Ovary (tissue), 9 donors: ENCODE data around the gene CEP170B. TPM values are rescaled to one million over a fixed set of nuclear protein-coding genes. Genes with fewer than 3 reads are reported as not detected.
A peak's percentile ranks its signal among the peaks of the same experiment; 100 is the strongest.

Experiments used
- DNase-seq, 5 donors: peaks; one replicate each; pipeline ENCODE4 v3.0.0-alpha.2; 2019 to 2020
- H3K27ac ChIP-seq, 2 donors: fragments of 200-600 bp; one replicate each; pipeline versions ENCODE4 v1.5.1 to v1.8.0; 2019 to 2022
- H3K27me3 ChIP-seq: fragments of 200-600 bp; one replicate; pipeline ENCODE4 v1.8.0; 2022
- H3K36me3 ChIP-seq: fragments of 200-600 bp; sonication (generic); one replicate; pipeline ENCODE4 v1.5.1; 2019
- H3K4me1 ChIP-seq: one replicate; pipeline ENCODE4 v1.8.1; 2013; ENCODE audit warnings: mild to moderate bottlenecking, moderate library complexity; ENCODE audit not compliant: insufficient read depth
- H3K4me3 ChIP-seq: fragments of 200-600 bp; sonication (generic); one replicate; pipeline ENCODE4 v1.5.1; 2017
- H3K9me3 ChIP-seq, 2 donors: fragments of 200-600 bp in 1 of 2; sonication (generic) in 1 of 2; one replicate each; pipeline versions ENCODE4 v1.5.1 to v1.8.1; 2013 to 2019; ENCODE audit warnings: mild to moderate bottlenecking in 1 of 2, moderate library complexity in 1 of 2
- EP300 ChIP-seq: sonication (generic); formaldehyde crosslinking; IDR thresholded peaks from one replicate; pipeline ENCODE4 v1.6.1; 2017; ENCODE audit warnings: antibody characterized with exemption
- POLR2A ChIP-seq: fragments of 450-650 bp; IDR thresholded peaks from one replicate; pipeline ENCODE4 v1.6.1; 2017; ENCODE audit warnings: antibody characterized with exemption, mild to moderate bottlenecking, moderate library complexity
- WGBS, 3 donors: extraction: QIAGEN DNeasy Blood & Tissue Kit in 1 of 3; methylation state at CpG; one replicate each; pipeline versions ENCODE4 v1.1.5 to v1.1.7; 2013 to 2017; 5-methylcytosine and 5-hydroxymethylcytosine counted together
- intact Hi-C, 4 donors: fragments of 100-400 bp; cut with DNase I; formaldehyde crosslinking; loops; one replicate each; pipeline versions ENCODE4 v1.11.0 to v1.15.1; 2022 to 2023
- polyA plus RNA-seq, 2 donors: library from polyadenylated mRNA; stranded (reverse); fragments of 200-250 nt in 1 of 2; fragments of 350-450 nt in 1 of 2; fragmentation: Illumina TruSeq in 1 of 2; extraction: RNeasy Lipid Tissue Mini Kit (QIAGEN cat#74804) in 1 of 2; gene quantifications; one replicate each; pipeline ENCODE4 v1.2.3, GENCODE V29; 2013 to 2014
- total RNA-seq, 7 donors: library from RNA; depleted of rRNA in 2 of 7; stranded (reverse); fragments of >200 nt in 2 of 7; fragmentation: NEBNext Ultra II Directional in 3 of 7; extraction: Animal tissue kit (Norgen Biotek cat#: 25700) in 3 of 7; gene quantifications; one replicate each; pipeline versions ENCODE4 v1.1.0 to v1.2.4, GENCODE V29; 2016 to 2023
- TF ChIP-seq, protein P1 (sequence below), 3 donors: fragments of 450-650 bp in 2 of 3; fragments of 200-600 bp in 1 of 3; IDR thresholded peaks; one replicate each; pipeline versions ENCODE4 v1.5.1 to v1.8.0; 2016 to 2022; ENCODE audit warnings: antibody characterized with exemption in 3 of 3, mild to moderate bottlenecking in 1 of 3
- donor health status: DM: no; HTN: no; CAD: no; lungs with moderate emphysema.
- donor health status: DM: no; HTN: no; CAD: no.
- donor health status: Bipolar disorder and iron deficiency.
- donor health status: DM: yes; HTN: yes; CAD: no.
- donor health status: DM: no; HTN: no; CAD: no.
- donor health status: DM: yes; HTN: yes; CAD: no.

CEP170B gene
- total and polyA plus RNA-seq, 9 donors: 1.9 to 22.7 (median 9.9) TPM

DNA sequence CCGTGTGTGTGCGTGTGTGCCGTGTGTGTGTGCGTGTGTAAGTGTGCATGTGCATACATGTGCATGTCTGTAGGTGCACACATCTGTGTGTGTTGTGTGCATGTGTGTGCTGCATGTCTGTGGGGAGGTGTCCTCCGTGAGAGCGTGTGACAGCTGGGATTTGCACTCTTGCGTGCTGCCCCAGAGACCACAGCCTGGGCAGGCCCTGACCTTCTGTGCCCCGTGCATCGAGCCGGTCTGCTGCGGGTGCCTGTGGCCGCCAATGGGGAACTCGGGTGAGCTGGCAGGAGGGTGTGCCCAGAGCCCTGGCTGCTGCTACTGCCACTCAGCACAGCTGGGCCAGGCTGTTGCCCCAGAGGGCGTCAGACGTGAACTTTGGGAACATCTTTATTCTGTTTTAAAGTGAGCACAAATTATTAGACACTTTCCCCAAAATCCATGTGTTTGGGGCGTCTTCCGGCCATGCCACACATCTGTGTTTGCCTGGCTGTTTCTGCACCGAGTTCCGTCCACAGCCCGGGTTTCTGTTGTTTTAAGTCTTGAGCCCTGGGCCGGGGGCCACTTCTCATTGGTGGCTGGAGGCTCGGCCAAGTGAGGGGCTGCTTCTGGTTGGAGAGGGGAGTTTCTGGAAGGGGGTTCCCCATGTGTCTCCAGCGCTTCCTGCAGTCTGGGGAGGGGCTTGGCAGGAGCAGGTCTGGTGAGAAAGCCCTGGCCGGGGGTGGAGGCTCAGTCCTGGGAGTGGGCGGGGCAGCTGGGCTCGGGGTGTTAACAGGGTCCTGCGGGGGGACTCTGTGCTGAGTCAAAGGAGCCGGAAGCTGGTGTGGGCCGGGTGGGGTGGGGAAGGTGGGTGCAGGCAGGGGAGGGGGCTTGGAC lies 7.6 kb downstream of the CEP170B start:
- 23 to 34% (median 31%) methylated on average over 29 of the region's 29 CpGs for WGBS, 3 donors
- no peaks in the 10 kb centered on the region for H3K36me3 ChIP-seq
- H3K4me3 ChIP-seq: no peak overlapping the region
- intact Hi-C loops: no loop called here
- TF ChIP-seq, protein P1, sequence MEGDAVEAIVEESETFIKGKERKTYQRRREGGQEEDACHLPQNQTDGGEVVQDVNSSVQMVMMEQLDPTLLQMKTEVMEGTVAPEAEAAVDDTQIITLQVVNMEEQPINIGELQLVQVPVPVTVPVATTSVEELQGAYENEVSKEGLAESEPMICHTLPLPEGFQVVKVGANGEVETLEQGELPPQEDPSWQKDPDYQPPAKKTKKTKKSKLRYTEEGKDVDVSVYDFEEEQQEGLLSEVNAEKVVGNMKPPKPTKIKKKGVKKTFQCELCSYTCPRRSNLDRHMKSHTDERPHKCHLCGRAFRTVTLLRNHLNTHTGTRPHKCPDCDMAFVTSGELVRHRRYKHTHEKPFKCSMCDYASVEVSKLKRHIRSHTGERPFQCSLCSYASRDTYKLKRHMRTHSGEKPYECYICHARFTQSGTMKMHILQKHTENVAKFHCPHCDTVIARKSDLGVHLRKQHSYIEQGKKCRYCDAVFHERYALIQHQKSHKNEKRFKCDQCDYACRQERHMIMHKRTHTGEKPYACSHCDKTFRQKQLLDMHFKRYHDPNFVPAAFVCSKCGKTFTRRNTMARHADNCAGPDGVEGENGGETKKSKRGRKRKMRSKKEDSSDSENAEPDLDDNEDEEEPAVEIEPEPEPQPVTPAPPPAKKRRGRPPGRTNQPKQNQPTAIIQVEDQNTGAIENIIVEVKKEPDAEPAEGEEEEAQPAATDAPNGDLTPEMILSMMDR (IDR thresholded peaks at IDR 0.05): no peak
- TF ChIP-seq EP300: no peak
- TF ChIP-seq POLR2A: no peak
- peaks cover 3% of the 10 kb centered on the region for H3K4me1 ChIP-seq
- peak in 1 of 5 donors; percentile 16 for DNase-seq
- no peaks in the 10 kb centered on the region for H3K27me3 ChIP-seq
- H3K27ac ChIP-seq: no peak overlapping the region
- H3K9me3 ChIP-seq: no peaks in the 10 kb centered on the region

DNA sequence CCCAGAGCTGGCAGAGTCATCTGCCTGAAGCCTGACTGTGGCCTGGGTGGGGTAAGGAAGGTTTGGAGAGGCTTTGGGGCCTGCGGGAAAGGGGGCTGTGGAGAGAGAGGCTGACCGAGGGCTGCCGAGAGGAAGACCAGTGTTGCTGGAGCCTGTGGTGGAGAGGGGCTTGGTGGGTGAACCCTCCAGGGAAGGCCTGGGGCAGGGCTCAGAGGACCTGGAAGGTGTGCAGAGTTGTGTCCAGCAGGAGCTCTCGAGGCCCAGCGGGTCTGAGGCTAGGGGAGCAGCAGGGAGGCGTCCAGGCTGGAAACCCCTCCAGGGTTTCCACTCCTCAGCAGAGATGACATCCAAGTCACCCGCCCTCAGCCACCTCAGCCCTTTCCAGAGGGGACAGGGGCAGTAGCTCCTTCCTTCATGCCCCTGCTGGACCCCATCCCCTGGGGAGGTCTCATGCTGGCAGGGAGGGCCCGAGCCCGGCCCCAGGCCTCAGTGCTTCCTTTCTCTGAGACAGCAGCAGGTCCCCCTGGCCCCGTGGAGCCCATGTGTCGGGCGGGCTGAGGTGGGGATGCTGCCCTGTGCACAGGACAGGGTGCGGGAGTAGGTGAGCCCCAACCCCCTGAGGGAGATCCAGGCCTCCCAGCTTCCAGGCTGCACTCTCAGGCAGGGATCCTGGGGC lies 8.4 kb downstream of the CEP170B start:
- H3K9me3 ChIP-seq: no peaks in the 10 kb centered on the region
- no peak overlapping the region for H3K4me3 ChIP-seq
- H3K27ac ChIP-seq: no peak overlapping the region
- H3K4me1 ChIP-seq: peaks cover 3% of the 10 kb centered on the region
- no peaks in the 10 kb centered on the region for H3K36me3 ChIP-seq
- no peaks in the 10 kb centered on the region for H3K27me3 ChIP-seq
- no peak for DNase-seq
- WGBS, 3 donors: 90 to 95% (median 93%) methylated on average over 13 of the region's 13 CpGs
- intact Hi-C loops: no loop called here
- TF ChIP-seq, protein P1 (IDR thresholded peaks at IDR 0.05): no peak
- TF ChIP-seq EP300 (no peak), POLR2A (no peak)

DNA sequence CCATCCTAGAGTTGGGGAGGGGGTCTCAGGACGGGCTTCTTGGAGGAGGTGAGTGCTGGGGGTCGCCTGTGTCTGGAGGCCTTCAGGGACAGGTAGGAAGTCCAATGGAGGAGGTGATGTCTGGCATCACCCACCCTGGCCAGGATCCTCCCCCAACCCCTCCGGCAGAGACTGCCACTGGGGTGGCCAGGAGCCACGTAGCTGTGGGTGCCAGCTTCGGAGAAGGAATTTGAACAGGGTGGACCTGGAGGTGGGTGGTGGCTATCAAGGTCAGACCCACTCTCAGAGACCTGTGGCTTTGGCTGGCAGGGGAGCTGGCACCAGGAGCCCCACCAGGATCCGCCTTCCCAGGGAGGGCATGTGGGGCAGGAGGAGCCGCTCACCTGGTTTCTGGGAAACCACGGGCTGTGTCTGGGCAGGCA lies 9.1 kb downstream of the CEP170B start:
- H3K36me3 ChIP-seq: no peaks in the 10 kb centered on the region
- H3K27ac ChIP-seq: no peak overlapping the region
- WGBS, 3 donors: 78 to 92% (median 90%) methylated on average over 8 of the region's 8 CpGs
- intact Hi-C loops: no loop called here
- H3K4me3 ChIP-seq: no peak overlapping the region
- TF ChIP-seq EP300 (no peak), POLR2A (no peak)
- TF ChIP-seq, protein P1 (IDR thresholded peaks at IDR 0.05): no peak
- peak in 1 of 5 donors; percentile 17 for DNase-seq
- no peaks in the 10 kb centered on the region for H3K27me3 ChIP-seq
- no peaks in the 10 kb centered on the region for H3K9me3 ChIP-seq
- peaks cover 3% of the 10 kb centered on the region for H3K4me1 ChIP-seq

DNA sequence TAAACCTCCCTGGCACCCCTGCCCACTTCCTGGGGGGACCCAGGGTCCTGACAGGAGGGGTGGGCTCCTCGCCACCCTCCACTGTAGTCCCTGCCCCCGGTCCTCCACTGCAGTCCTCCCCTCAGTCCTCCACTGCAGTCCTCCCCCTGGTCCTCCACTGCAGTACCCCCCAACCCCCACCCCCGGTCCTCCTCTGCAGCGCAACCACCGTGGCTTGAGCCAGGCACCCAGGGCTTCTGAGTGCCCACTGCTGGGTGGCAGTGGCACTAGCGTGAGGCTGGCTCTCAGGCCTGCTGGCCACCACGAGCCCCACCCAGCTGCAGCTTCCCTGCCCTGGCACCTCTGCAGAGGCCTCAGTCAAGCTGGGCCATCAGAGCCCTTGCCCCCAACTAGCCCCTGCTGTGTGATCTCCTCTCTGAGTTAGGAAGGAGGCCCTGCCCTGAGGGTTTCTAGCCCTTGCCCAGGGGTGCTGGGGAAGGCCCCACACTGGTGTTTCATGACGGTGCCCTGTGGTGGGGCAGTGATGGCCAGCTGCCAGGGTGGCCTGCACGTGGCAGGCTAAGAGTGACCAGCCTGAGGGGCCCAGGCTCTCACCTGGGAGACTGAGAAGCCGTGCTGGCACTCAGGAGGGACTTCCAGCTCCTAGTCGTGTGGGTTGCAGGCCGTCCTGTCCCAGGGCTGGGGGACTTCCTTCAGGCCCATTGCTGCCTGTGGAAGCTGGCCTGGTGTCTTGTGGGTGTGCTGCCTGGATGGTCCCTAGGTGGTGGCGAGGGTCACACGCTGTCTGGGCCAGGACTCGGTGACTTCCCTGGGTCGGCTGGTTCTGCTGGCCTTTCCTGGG lies 9.7 kb downstream of the CEP170B start:
- peak in 1 of 5 donors; percentile 22 for DNase-seq
- Histone ChIP-seq H3K4me1 (peaks cover 3% of the 10 kb centered on the region), H3K27me3 (no peaks in the 10 kb centered on the region), H3K27ac (no peak overlapping the region), H3K4me3 (no peak overlapping the region), H3K9me3 (no peaks in the 10 kb centered on the region), H3K36me3 (no peaks in the 10 kb centered on the region)
- intact Hi-C loops: no loop called here
- TF ChIP-seq, protein P1 (IDR thresholded peaks at IDR 0.05): no peak
- TF ChIP-seq POLR2A (no peak), EP300 (no peak)
- 86 to 96% (median 90%) methylated on average over 13 to 16 of the region's 16 CpGs for WGBS, 3 donors
